Right lung (tissue), 5 donors: ENCODE results near the gene CWC15. TPM values are rescaled to one million over a fixed set of nuclear protein-coding genes. Genes with fewer than 3 reads are reported as not detected.
"Not testable (repeated sequence)": the region's sequence is repeated elsewhere in the genome, so short reads cannot be mapped to it uniquely, and the experiment has no call there.

Experiments used
- DNase-seq, 2 donors: peaks; one replicate each; pipeline ENCODE4 v3.0.0-alpha.2; 2013
- polyA plus RNA-seq, 5 donors: library from polyadenylated mRNA; unstranded; fragments of 120-200 nt; gene quantifications; one replicate each; pipeline versions ENCODE4 v1.2.1 to v1.2.3, GENCODE V29; 2013; ENCODE audit warnings: inconsistent platforms in 1 of 5, low replicate concordance in 1 of 5; ENCODE audit not compliant: insufficient read length in 5 of 5, insufficient read depth in 1 of 5

CWC15 gene
- polyA plus RNA-seq, 5 donors: 100 to 118 (median 110) TPM

DNA sequence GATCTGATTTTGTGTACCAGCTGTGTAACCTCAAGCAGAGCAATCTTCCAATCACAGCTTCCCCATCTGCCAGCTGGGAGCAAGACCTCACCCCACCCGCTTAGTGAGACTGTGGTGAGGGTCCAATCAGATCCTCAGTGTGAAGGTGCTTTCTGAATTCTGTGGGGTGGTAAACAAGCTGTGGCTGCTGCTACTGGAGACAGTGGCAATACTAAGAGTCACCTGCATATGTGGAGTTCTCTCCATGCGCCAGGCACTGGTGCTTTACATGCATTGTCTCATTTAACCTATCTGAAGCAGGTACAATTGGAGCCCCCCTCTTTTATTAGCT, 50.4 kb downstream of the CWC15 start:
- DNase-seq: no peak

DNA sequence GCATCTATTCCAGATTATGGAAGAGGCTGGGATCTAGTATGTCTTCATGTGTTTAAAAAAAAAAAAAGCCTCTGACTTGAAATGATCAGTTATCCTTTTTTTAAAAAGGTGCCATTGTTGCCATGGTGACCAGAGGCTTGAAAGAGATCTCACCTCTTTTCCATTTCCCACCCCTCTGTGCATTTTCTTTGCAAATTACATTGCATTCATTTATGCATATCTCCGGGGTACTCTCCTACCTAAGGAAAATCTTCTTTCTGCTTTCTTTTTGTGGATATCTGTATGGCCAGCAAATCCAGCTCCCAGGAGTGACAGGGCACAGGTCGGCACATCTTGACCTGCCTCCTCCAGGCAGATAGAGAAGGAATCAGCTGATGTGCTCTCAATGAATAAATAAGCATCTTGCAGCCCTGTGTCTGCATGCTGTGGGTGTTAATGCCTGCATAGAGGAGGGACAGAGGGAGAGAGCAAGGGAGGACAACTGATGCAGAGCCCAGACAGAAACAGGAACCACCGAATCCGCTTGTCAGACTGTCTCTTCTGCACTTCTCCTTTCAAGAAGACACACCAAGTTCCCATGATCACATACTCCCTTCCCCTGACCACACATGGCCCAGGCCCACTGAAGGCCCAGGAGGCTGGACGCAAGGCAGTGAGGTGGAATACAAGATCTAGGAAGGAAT, 50.9 kb downstream of the CWC15 start:
- DNase-seq: no peak

DNA sequence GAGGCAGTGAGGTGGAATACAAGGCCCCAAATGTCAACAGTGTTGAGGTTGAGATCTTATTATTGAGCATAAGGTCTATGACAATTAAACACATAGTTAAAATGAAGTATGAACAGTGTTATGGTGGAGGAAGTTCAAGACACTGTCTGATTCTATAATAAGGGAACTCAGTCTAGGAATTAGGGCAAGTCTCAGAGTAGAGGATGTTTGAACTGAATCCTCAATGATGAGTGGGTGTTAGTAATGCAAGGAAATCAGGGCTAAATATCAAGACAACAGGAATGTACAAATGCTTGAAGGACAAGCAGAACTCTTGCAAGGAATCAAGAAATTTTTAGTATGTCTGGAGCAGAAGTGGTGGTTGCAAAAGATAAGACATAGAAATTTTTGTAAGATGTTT, 53.0 kb downstream of the CWC15 start:
- no peak for DNase-seq

DNA sequence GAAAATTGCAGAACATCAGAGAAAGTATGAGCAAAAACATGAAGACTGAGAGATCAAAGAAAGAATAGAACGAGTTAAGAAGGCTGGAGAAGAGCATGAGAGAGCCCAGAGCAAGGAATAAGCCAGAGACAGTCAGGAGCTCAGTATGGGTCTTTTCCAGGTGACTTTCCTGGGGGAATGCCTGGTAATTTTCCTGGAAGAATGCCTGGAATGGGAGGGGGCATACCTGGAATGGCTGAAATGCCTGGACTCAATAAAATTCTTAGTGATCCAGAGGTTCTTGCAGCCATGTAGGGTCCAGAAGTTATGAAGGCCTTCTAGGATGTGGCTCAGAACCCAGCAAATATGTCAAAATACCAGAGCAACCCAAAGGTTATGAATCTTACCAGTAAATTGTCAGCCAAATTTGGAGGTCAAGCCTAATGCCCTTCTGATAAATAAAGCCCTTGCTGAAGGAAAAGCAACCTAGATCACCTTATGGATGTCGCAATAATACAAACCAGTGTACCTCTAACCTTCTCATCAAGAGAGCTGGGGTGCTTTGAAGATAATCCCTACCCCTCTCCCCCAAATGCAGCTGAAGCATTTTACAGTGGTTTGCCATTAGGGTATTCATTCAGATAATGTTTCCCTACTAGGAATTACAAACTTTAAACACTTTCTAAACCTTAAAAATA, 59.5 kb downstream of the CWC15 start:
- DNase-seq: not testable (repeated sequence)

DNA sequence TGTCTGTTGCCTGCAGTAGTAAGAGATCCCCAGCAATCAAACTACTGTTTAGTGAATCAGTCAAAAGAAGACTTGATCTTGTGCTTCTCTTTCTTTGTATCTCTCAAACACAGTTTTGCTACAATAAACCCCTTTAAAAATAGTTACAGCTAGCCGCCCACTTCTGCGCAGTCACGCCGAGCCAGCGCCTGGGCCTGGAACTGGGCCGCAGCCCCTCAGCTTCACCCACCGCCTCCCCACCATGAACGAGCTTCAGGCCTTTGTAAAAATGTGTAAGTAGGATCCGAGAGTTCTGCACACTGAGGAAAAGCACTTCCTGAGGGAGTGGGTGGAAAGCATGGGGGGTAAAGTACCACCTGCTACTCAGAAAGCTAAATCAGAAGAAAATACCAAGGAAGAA, 60.5 kb downstream of the CWC15 start:
- no peak for DNase-seq

Other genes with a start within 250 kb of the CWC15 start
- 10 to 100 TPM; 41.5 to 61.2 (median 52.6) TPM for gene AMOTL1, start 205.2 kb downstream of the CWC15 start, polyA plus RNA-seq
- gene KDM4D, start 153 bp upstream of the CWC15 start, polyA plus RNA-seq: 1 to 10 TPM; 1.8 to 2.2 (median 2.0) TPM
- gene KDM4E, start 51.7 kb upstream of the CWC15 start, polyA plus RNA-seq: under 1 TPM; 0.15 to 0.40 (median 0.23) TPM
- not detected for gene KDM4F, start 75.9 kb upstream of the CWC15 start, polyA plus RNA-seq
- 10 to 100 TPM; 42.7 to 52.5 (median 45.2) TPM for gene SRSF8, start 93.4 kb upstream of the CWC15 start, polyA plus RNA-seq
- gene ENDOD1, start 116.3 kb upstream of the CWC15 start, polyA plus RNA-seq: 10 to 100 TPM; 22.8 to 28.5 (median 25.3) TPM